Posterior vena cava (tissue), 2 donors: ENCODE data around the gene RPL36. TPM values are rescaled to one million over a fixed set of nuclear protein-coding genes. Genes with fewer than 3 reads are reported as not detected.
A peak's percentile ranks its signal among the peaks of the same experiment; 100 is the strongest.
"Not testable (repeated sequence)": the region's sequence is repeated elsewhere in the genome, so short reads cannot be mapped to it uniquely, and the experiment has no call there.

Experiments used
- DNase-seq: peaks from one replicate; pipeline ENCODE4 v3.0.0-alpha.2; 2020; ENCODE audit warnings: low spot score
- intact Hi-C, 2 donors: fragments of 100-400 bp; cut with DNase I; formaldehyde crosslinking; loops; one replicate each; pipeline versions ENCODE4 v1.14.1 to v1.14.2; 2022 to 2023
- total RNA-seq, 2 donors: library from RNA; stranded (reverse); fragmentation: NEBNext Ultra II Directional; extraction: Animal tissue kit (Norgen Biotek cat#: 25700); gene quantifications; one replicate each; pipeline ENCODE4 v1.2.1, GENCODE V29; 2021
- donor health status: DM: yes; HTN: yes; CAD: no.
- donor health status: DM: yes; HTN: yes; CAD: no.

Gene RPL36
- total RNA-seq, 2 donors from 2014 or later = 525 to 575 TPM

- intact Hi-C loops = no loop called here
Observed at GRCh38 chr19:5686326-5686646, 3.8 kb upstream of the RPL36 start.

DNA sequence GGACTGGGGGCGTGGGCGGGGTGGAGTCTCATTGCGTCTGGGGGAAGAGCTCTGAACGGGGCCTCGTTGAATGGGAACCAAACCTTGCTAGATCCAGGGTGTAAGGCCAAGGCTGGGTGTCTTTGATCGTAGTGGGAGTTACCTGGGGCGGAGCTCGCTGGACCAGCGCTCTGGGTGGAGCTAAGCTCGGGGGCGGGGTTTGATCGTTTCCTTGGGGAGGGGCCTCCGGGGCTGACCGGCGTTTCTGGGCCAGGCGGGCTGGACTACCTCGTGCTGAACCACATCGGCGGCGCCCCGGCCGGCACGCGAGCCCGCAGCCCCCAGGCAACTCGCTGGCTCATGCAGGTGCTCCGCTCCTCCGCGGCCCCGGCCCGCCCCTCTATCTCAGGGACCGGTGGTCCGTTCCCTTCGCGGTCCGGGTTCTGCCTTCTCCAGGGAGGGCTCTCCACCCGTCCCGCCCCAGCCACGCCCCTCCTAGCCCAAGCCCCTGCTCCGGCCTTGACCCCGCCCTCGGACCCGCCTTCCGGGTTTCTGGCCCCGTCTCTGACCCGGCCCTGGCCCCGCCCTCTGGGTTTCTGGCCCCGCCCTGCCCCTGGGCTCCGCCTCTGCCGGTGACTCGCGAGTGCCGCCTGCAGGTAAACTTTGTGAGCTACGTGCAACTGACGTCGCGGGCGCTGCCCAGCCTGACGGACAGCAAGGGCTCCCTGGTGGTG, 3.3 kb upstream of the RPL36 start:
- peak; percentile 100 for DNase-seq
- intact Hi-C loops = no loop called here

More at GRCh38 chr19:5686326-5686646, 3.8 kb upstream of the RPL36 start:
- DNase-seq = no peak

DNA sequence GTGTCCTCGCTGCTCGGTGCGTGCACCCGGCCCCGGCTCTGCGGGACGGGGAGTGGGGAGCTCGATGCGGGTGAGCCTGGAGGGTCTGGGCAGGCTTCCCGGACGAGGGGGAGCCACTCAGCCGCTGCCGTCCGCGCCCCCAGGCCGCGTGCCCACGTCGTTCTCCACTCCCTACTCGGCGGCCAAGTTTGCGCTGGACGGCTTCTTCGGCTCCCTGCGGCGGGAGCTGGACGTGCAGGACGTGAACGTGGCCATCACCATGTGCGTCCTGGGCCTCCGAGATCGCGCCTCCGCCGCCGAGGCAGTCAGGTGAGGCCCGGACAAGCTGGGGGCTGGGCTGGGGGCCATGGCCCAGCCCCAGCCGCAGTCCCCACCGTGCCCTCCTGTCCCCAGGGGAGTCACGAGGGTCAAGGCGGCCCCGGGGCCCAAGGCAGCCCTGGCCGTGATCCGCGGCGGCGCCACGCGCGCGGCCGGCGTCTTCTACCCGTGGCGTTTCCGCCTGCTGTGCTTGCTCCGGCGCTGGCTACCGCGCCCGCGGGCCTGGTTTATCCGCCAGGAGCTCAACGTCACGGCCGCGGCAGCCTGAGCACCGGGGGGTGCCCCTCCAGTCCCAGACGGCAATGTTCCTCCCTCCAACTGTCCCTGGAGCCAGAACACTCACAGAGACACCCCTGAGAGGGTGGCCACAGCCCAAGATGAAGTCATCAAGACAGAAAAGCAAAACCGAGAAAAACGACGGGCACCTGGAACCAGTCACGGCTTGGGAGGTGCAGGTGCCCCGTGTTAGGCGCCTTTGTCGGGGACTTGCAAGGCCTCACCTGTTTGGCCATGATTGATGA, 2.5 kb upstream of the RPL36 start:
- peak; percentile 76 for DNase-seq
- intact Hi-C loops = no loop called here

- peak; percentile 64 for DNase-seq
- intact Hi-C loops = not testable (repeated sequence)
Observed at GRCh38 chr19:5688262-5688881, 1.7 kb upstream of the RPL36 start.

DNA sequence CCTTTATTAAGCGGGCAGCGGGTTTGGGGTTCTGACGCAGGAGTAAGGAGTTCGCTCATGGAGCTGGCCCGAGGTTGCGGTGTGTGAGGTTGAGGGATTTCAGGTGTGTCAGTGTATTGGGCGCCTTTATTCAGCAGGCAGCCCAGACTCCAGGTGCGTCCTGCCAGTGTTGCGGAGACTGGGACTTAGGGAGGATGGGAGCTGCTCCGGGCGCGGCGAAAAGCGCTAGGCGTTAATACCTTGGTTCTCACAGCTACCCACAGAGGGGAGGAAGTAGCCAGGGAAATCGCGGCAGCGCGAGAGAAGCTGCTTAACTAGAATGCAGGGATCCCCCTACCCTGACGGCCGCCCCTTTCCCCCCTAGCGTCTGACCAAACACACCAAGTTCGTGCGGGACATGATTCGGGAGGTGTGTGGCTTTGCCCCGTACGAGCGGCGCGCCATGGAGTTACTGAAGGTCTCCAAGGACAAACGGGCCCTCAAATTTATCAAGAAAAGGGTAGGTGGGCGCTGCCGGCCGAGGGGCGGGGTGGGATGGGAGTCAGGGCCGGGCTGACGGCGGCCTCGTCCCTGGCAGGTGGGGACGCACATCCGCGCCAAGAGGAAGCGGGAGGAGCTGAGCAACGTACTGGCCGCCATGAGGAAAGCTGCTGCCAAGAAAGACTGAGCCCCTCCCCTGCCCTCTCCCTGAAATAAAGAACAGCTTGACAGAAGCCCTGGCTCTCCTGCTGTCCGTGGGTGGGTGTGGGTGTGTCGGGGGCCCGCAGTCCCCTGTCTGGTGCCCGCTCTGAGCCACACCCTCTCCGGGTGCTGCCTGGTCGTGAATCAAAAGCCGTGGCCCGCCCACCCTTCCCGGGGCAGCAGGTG, 1.1 kb downstream of the RPL36 start:
- intact Hi-C loops = no loop called here

DNA sequence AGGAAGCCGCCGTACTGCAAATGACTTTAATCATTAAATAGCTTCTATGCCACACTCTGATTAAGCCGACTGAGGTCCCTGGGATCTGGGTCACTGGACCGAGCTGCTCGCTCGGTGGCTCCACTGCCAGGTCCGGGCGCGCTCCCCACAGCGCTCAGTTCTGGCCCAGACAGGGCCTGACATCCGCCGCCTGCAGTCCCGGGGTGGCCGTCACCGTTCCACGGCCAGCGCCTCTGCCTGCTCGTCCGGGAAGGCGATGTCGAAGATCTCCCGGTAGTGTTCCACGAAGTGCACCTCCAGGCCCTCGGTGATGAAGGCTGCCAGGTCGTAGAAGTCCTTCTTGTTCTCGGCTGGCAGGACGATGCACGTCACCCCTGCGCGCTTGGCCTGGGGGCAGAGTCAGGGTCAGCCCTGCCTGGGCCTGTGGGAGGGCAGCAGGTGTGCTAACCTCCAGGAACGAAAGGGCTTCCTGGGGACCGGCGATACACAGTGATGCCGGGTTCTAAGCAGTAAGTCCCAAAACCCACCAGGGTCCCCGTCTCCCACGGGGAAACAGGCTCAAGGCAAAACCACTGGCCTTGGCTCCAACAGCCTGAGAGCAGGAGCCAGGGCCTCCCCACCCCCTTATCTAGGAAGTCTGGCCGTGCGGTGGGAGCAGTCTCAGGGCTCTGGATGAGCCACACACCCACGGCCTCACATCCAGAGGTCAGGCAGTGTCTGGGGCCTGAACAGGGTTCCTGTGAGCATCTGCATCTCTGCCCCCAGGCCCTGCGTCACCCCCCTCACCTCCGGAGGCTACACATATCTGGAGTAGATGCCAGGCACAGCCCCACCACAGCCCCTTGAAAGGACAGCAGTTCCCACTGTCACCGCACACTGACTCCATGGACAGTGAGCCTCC, 2.0 kb downstream of the RPL36 start:
- intact Hi-C loops = no loop called here
- peak; percentile 73 for DNase-seq

More for the DNA sequence above, 1.1 kb downstream of the RPL36 start:
- peak; percentile 90 for DNase-seq

DNA sequence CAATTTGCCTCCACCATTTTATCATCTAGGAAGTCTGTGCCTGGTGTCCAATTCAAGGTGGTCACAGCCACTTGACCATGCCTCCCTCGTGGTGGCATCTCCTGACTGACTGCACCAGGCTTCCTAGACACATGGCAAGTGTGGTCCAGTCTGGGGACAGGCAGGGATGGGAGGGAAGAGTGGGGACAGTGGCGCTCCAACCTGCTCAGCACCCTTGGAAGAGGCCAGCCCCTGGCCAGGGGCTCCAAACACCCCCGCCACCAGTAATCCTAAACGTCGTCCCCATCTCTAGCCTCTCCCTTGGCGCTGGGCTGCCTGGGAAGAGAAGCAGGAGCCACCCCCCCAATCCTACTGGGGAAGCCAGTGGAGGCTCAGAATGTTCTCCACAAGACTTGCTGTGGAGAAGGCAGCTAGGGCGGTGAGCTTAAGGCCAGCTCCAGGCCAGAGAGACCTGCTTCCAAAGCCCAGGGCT, 2.7 kb downstream of the RPL36 start:
- intact Hi-C loops = no loop called here
- no peak for DNase-seq

DNA sequence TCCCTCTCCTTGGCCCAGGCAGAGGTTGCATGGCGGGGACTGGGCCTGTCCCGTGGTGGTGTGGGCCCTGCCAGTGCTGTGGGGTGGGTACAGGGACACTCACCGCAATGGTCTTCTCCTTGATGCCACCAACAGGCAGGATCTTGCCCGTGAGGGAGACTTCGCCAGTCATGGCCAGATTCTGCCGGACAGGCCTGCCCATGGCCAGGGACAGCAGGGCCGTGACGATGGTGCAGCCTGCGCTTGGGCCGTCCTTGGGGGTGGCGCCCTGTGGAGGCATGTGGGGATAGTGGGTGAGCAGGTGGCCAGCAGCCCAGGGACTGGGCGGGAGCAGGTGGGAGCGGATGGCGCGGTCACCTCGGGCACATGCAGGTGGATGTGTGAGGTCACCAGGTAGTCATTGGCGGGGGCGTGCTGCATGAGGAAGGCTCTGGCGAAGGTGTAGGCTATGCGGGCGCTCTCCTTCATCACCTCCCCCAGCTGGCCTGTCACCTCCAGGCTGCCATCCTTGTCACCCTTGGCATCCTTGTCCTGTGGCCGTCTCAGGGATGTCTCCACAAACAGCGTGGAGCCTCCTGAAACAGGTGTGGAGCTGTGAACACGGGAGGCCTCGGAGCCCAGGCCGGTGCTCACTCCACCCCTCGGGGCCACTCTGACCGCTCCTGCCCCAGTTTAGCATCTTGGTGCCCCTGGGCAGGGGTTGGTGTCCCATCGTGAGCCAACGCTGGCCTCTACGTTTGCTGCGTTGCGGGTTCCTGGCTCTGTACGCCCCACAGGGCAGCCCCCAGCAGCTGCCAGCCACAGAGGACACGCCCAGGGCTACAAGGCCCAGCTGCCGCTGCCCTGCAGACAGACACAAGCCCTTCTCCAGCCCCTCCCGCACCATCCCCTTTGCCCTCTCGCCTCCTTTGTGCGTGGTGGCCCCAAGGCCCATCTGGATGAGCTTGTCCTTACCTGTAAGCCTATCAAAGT, 3.4 kb downstream of the RPL36 start:
- intact Hi-C loops = no loop called here
- peak; percentile 61 for DNase-seq

GRCh38 chr19:5694167-5694955, 4.3 kb downstream of the RPL36 start:
- DNase-seq = peak; percentile 80
- intact Hi-C loops = no loop called here

GRCh38 chr19:5694956-5695648, 5.0 kb downstream of the RPL36 start:
- DNase-seq = peak; percentile 58
- intact Hi-C loops = no loop called here

DNA sequence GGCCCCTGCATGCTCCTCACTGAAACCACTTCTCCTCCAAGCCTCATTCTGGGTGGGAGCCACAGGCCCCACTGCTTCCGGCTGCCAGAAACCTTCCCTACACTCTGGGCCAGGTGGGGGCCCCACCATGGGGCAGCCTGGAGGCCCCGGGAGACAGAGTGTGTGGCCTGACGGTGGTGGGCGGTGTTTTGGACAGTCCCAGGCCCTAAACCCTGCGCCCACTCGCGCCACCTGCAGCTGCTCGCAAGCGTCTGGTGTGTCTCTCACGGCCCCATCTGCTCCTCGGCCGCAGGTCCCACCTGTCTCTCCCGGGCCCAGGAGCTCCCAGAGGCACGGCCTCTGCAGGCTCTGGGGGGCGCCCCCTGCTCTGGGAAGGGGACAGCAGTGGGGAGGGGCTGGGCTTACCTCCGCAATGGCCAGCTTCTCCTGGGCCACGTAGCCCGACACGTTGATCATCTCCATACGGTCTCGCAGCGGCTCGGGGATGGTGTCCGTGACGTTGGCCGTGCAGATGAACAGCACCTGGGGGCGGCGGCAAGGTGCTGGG, 5.6 kb downstream of the RPL36 start:
- intact Hi-C loops = no loop called here
- DNase-seq = peak; percentile 75

DNA sequence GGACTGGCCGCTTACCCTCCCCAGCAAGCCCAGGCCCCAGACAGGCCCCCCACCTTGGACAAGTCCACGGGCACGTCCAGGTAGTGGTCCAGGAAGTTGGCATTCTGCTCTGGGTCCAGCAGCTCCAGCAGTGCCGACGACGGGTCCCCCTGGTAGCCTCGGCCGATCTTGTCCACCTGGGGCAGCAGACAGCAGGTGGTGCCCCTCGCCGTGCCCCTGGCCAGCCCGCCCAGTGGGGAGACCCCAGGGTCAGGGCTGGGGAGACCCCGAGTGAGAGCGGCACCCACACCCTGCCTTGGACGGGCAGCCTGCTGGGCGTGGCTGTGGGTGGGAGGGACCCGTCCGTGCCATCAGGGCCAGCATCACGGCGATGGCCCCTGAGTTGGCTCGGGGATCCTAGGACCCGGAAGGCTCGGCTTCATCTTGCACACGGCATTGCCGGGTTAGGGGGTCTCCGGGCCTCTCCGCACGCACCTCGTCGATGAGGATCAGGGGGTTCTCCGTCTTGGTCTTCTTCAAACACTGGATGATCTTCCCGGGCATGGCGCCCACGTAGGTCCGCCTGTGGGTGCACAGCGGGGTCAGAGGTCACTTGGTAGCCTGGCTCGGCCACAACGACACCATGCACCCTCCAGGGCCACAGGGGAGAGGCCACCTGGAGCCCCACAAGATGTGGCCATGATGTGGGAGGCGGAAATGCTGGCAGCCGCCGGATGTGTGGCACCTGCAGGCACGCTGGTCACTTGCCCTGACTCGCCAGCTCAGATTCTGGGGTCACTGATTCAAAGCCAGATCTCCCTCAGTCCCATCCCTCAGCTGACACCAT, 6.3 kb downstream of the RPL36 start:
- intact Hi-C loops = no loop called here
- DNase-seq = peak; percentile 79

DNA sequence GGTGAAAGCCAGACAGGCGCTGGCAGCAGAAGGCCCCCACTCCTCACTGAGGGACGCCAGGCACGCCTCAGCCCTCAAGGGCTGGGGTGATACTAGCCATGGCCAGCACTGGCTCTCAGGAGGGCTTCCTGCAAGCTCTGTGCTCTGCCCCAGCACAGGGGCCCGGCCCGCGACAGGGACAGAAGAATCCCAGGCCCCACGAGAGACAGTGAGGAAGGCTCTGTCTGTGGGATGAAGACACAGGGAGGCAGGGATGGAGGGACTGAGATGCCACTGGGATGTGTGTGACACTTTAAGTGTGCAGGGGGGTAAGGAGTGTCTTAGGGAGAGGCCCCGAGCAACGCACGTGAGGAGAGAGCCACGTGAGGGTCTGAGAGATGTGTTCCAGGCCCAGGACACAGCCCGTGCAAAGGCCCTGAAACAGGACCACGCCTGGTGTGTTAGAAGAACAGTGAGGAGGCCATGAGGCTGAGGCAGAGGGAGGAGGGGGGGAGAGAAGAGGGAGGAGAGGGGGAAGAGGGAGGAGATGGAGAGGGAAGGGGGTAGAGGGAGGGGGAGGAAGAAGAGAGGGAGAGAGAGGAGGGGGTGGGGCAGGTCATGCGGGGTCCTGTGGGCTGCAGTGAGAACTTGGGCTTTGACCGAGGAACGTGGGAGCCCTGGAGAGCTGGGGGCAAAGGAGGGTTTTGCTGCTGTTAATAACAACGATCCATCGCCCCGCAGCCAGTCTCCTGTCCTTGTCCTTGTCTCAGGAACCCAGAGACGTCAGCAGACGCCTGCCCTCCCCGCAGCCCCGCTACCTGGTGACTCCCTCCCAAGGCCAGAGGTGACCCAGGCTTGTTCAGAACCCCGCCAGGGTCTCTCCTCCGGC, 7.2 kb downstream of the RPL36 start:
- DNase-seq = no peak
- intact Hi-C loops = no loop called here
